Measurements from ENCODE around the gene A2M.

Gene A2M

GRCh38 chr12:9109213-9109522, 6.6 kb downstream of the A2M start:
- 75% methylated on average over 1 of the region's 1 CpG for WGBS
- H4K8ac ChIP-seq (ENCODE audit: low read length) = no peak overlapping the region

GRCh38 chr12:9108504-9109212, 7.1 kb downstream of the A2M start:
- H3K23ac ChIP-seq (ENCODE audit: low read length in 2 of 2) = no peak overlapping the region
- no peak overlapping the region for H2BK5ac ChIP-seq (ENCODE audit: low read depth, low read length, poor library complexity, severe bottlenecking)
- H3K18ac ChIP-seq (ENCODE audit: low read depth in 1 of 2, low read length in 2 of 2) = no peak overlapping the region
- WGBS = 69% methylated on average over 3 of the region's 5 CpGs
- no peak overlapping the region for H2BK12ac ChIP-seq (ENCODE audit: low read length in 2 of 2)
- H2AK5ac ChIP-seq (ENCODE audit: low read length, severe bottlenecking) = no peak overlapping the region
- H2BK15ac ChIP-seq (ENCODE audit: low read depth, poor library complexity, severe bottlenecking) = no peak overlapping the region
- H2AFZ ChIP-seq (ENCODE audit: low read depth, low read length) = no peak overlapping the region
- H3K4me2 ChIP-seq (ENCODE audit: low read length, poor library complexity, severe bottlenecking) = no peak overlapping the region
- no peaks in the 10 kb centered on the region for H3K4me1 ChIP-seq (ENCODE audit: control insufficient read depth, insufficient read depth, low read depth, low read length)
- no peaks in the 10 kb centered on the region for H3K79me1 ChIP-seq (replicated peaks; ENCODE audit: low read length, poor library complexity, severe bottlenecking)
- no peak overlapping the region for H4K91ac ChIP-seq (ENCODE audit: low read length)
- peaks cover 0 to 14% of the 10 kb centered on the region in 2 experiments for H3K36me3 ChIP-seq (ENCODE audit: control insufficient read depth in 1 of 2, insufficient read depth in 2 of 2, low read depth in 1 of 2, low read length in 2 of 2)
- no peak overlapping the region for H3K9ac ChIP-seq (ENCODE audit: low read length)
- H3K27ac ChIP-seq (ENCODE audit: low read length, poor library complexity, severe bottlenecking) = no peak overlapping the region
- H4K8ac ChIP-seq (ENCODE audit: low read length) = no peak overlapping the region
- H3K14ac ChIP-seq (ENCODE audit: low read length in 2 of 2) = no peak overlapping the region
- no peaks in the 10 kb centered on the region for H3K9me3 ChIP-seq (ENCODE audit: control insufficient read depth, low read length)
- H3K27me3 ChIP-seq (ENCODE audit: control insufficient read depth in 1 of 2, insufficient read depth in 1 of 2, low read length in 2 of 2) = peaks cover 0 to 5% of the 10 kb centered on the region in 2 experiments
- no peak overlapping the region for H3K4ac ChIP-seq (ENCODE audit: low read depth in 1 of 2, low read length in 2 of 2)
- no peak overlapping the region for H3K4me3 ChIP-seq (ENCODE audit: insufficient read depth in 1 of 2, low read depth in 1 of 2, low read length in 2 of 2)
- no peak overlapping the region for H2BK120ac ChIP-seq (ENCODE audit: low read depth, low read length)
- no peak for DNase-seq

More at GRCh38 chr12:9109213-9109522, 6.6 kb downstream of the A2M start:
- H3K18ac ChIP-seq (ENCODE audit: low read depth in 1 of 2, low read length in 2 of 2) = no peak overlapping the region
- peaks cover 0 to 5% of the 10 kb centered on the region in 2 experiments for H3K27me3 ChIP-seq (ENCODE audit: control insufficient read depth in 1 of 2, insufficient read depth in 1 of 2, low read length in 2 of 2)
- DNase-seq = no peak
- H2BK120ac ChIP-seq (ENCODE audit: low read depth, low read length) = no peak overlapping the region
- no peak overlapping the region for H2BK5ac ChIP-seq (ENCODE audit: low read depth, low read length, poor library complexity, severe bottlenecking)
- H3K23ac ChIP-seq (ENCODE audit: low read length in 2 of 2) = no peak overlapping the region
- no peak overlapping the region for H3K4me2 ChIP-seq (ENCODE audit: low read length, poor library complexity, severe bottlenecking)
- H2AK5ac ChIP-seq (ENCODE audit: low read length, severe bottlenecking) = no peak overlapping the region
- no peak overlapping the region for H3K27ac ChIP-seq (ENCODE audit: low read length, poor library complexity, severe bottlenecking)
- H3K9ac ChIP-seq (ENCODE audit: low read length) = no peak overlapping the region
- H4K91ac ChIP-seq (ENCODE audit: low read length) = no peak overlapping the region
- H2BK12ac ChIP-seq (ENCODE audit: low read length in 2 of 2) = no peak overlapping the region
- H3K14ac ChIP-seq (ENCODE audit: low read length in 2 of 2) = no peak overlapping the region
- H3K4ac ChIP-seq (ENCODE audit: low read depth in 1 of 2, low read length in 2 of 2) = no peak overlapping the region
- H3K36me3 ChIP-seq (ENCODE audit: control insufficient read depth in 1 of 2, insufficient read depth in 2 of 2, low read depth in 1 of 2, low read length in 2 of 2) = peaks cover 0 to 9% of the 10 kb centered on the region in 2 experiments
- no peak overlapping the region for H3K4me3 ChIP-seq (ENCODE audit: insufficient read depth in 1 of 2, low read depth in 1 of 2, low read length in 2 of 2)
- H3K9me3 ChIP-seq (ENCODE audit: control insufficient read depth, low read length) = no peaks in the 10 kb centered on the region
- H2BK15ac ChIP-seq (ENCODE audit: low read depth, poor library complexity, severe bottlenecking) = no peak overlapping the region
- H2AFZ ChIP-seq (ENCODE audit: low read depth, low read length) = no peak overlapping the region
- H3K79me1 ChIP-seq (replicated peaks; ENCODE audit: low read length, poor library complexity, severe bottlenecking) = no peaks in the 10 kb centered on the region
- no peaks in the 10 kb centered on the region for H3K4me1 ChIP-seq (ENCODE audit: control insufficient read depth, insufficient read depth, low read depth, low read length)

- H3K14ac ChIP-seq (ENCODE audit: low read length in 2 of 2) = no peak overlapping the region
- no peak overlapping the region for H4K8ac ChIP-seq (ENCODE audit: low read length)
- no peak overlapping the region for H3K18ac ChIP-seq (ENCODE audit: low read depth in 1 of 2, low read length in 2 of 2)
- no peak overlapping the region for H2BK120ac ChIP-seq (ENCODE audit: low read depth, low read length)
- no peaks in the 10 kb centered on the region for H3K9me3 ChIP-seq (ENCODE audit: control insufficient read depth, low read length)
- H3K4ac ChIP-seq (ENCODE audit: low read depth in 1 of 2, low read length in 2 of 2) = no peak overlapping the region
- no peak overlapping the region for H3K4me3 ChIP-seq (ENCODE audit: insufficient read depth in 1 of 2, low read depth in 1 of 2, low read length in 2 of 2)
- H2BK12ac ChIP-seq (ENCODE audit: low read length in 2 of 2) = no peak overlapping the region
- no peak overlapping the region for H3K9ac ChIP-seq (ENCODE audit: low read length)
- WGBS = 94% methylated on average over 3 of the region's 3 CpGs
- H3K23ac ChIP-seq (ENCODE audit: low read length in 2 of 2) = no peak overlapping the region
- H3K4me1 ChIP-seq (ENCODE audit: control insufficient read depth, insufficient read depth, low read depth, low read length) = no peaks in the 10 kb centered on the region
- H2BK15ac ChIP-seq (ENCODE audit: low read depth, poor library complexity, severe bottlenecking) = no peak overlapping the region
- H3K27ac ChIP-seq (ENCODE audit: low read length, poor library complexity, severe bottlenecking) = no peak overlapping the region
- no peak overlapping the region for H2BK5ac ChIP-seq (ENCODE audit: low read depth, low read length, poor library complexity, severe bottlenecking)
- H3K36me3 ChIP-seq (ENCODE audit: control insufficient read depth in 1 of 2, insufficient read depth in 2 of 2, low read depth in 1 of 2, low read length in 2 of 2) = peaks cover 0 to 17% of the 10 kb centered on the region in 2 experiments
- DNase-seq = no peak
- H2AFZ ChIP-seq (ENCODE audit: low read depth, low read length) = no peak overlapping the region
- no peak overlapping the region for H4K91ac ChIP-seq (ENCODE audit: low read length)
- no peaks in the 10 kb centered on the region for H3K79me1 ChIP-seq (replicated peaks; ENCODE audit: low read length, poor library complexity, severe bottlenecking)
- peaks cover 0 to 4% of the 10 kb centered on the region in 2 experiments for H3K27me3 ChIP-seq (ENCODE audit: control insufficient read depth in 1 of 2, insufficient read depth in 1 of 2, low read length in 2 of 2)
- no peak overlapping the region for H2AK5ac ChIP-seq (ENCODE audit: low read length, severe bottlenecking)
- H3K4me2 ChIP-seq (ENCODE audit: low read length, poor library complexity, severe bottlenecking) = no peak overlapping the region
Measured at GRCh38 chr12:9107542-9107873, 8.2 kb downstream of the A2M start.

- Histone ChIP-seq H3K23ac (ENCODE audit: low read length in 2 of 2) (no peak overlapping the region), H3K9me3 (ENCODE audit: control insufficient read depth, low read length) (no peaks in the 10 kb centered on the region), H3K79me1 (replicated peaks; ENCODE audit: low read length, poor library complexity, severe bottlenecking) (no peaks in the 10 kb centered on the region), H2AFZ (ENCODE audit: low read depth, low read length) (no peak overlapping the region), H2AK5ac (ENCODE audit: low read length, severe bottlenecking) (no peak overlapping the region), H3K18ac (ENCODE audit: low read depth in 1 of 2, low read length in 2 of 2) (no peak overlapping the region), H2BK12ac (ENCODE audit: low read length in 2 of 2) (no peak overlapping the region), H3K9ac (ENCODE audit: low read length) (no peak overlapping the region), H2BK5ac (ENCODE audit: low read depth, low read length, poor library complexity, severe bottlenecking) (no peak overlapping the region), H4K8ac (ENCODE audit: low read length) (no peak overlapping the region), H3K4me2 (ENCODE audit: low read length, poor library complexity, severe bottlenecking) (no peak overlapping the region), H3K36me3 (ENCODE audit: control insufficient read depth in 1 of 2, insufficient read depth in 2 of 2, low read depth in 1 of 2, low read length in 2 of 2) (peaks cover 0 to 17% of the 10 kb centered on the region in 2 experiments), H3K4ac (ENCODE audit: low read depth in 1 of 2, low read length in 2 of 2) (no peak overlapping the region), H3K14ac (ENCODE audit: low read length in 2 of 2) (no peak overlapping the region), H2BK120ac (ENCODE audit: low read depth, low read length) (no peak overlapping the region), H3K4me3 (ENCODE audit: insufficient read depth in 1 of 2, low read depth in 1 of 2, low read length in 2 of 2) (no peak overlapping the region), H3K27me3 (ENCODE audit: control insufficient read depth in 1 of 2, insufficient read depth in 1 of 2, low read length in 2 of 2) (no peaks in the 10 kb centered on the region), H2BK15ac (ENCODE audit: low read depth, poor library complexity, severe bottlenecking) (no peak overlapping the region), H3K27ac (ENCODE audit: low read length, poor library complexity, severe bottlenecking) (no peak overlapping the region), H3K4me1 (ENCODE audit: control insufficient read depth, insufficient read depth, low read depth, low read length) (no peaks in the 10 kb centered on the region), H4K91ac (ENCODE audit: low read length) (no peak overlapping the region)
- DNase-seq = no peak
- WGBS = 95% methylated on average over 6 of the region's 11 CpGs
Measured at GRCh38 chr12:9106610-9107541, 8.8 kb downstream of the A2M start.
